IMR-90 (cell line): ENCODE results near the gene ANTXR1.
A peak's percentile ranks its signal among the peaks of the same experiment; 100 is the strongest.

ENCODE experiments used
- BHLHE40 ChIP-seq: fragments of 150-350 bp; IDR thresholded peaks from 2 replicates; pipeline ENCODE4 v1.6.1; 2016; ENCODE audit warnings: mild to moderate bottlenecking, low read depth, low read length
- CEBPB ChIP-seq: IDR thresholded peaks from 2 replicates; pipeline ENCODE4 v1.6.1; 2012; ENCODE audit warnings: low read depth, low read length, improper control_type of control experiment
- CTCF ChIP-seq: conservative IDR thresholded peaks from 2 replicates; pipeline ENCODE4 v1.5.1; 2012; ENCODE audit warnings: mild to moderate bottlenecking, low read depth, low read length, improper control_type of control experiment
- ELK1 ChIP-seq: fragments of 150-350 bp; IDR thresholded peaks from 2 replicates; pipeline ENCODE4 v1.6.1; 2016; ENCODE audit warnings: low read depth, mild to moderate bottlenecking, low read length, moderate library complexity, borderline replicate concordance
- FOS ChIP-seq: fragments of 150-350 bp; IDR thresholded peaks from 2 replicates; pipeline ENCODE4 v1.6.1; 2016; ENCODE audit warnings: low read depth, low read length
- NFE2L2 ChIP-seq: fragments of 150-350 bp; IDR thresholded peaks from 2 replicates; pipeline ENCODE4 v1.6.1; 2016; ENCODE audit warnings: low read depth, mild to moderate bottlenecking, low read length
- POLR2A ChIP-seq: IDR thresholded peaks from 2 replicates; pipeline ENCODE4 v1.6.1; 2012; ENCODE audit warnings: mild to moderate bottlenecking, low read depth, low read length
- RAD21 ChIP-seq: IDR thresholded peaks from 2 replicates; pipeline ENCODE4 v1.6.1; 2012; ENCODE audit warnings: low read length, improper control_type of control experiment
- SMC3 ChIP-seq: fragments of 150-350 bp; IDR thresholded peaks from 2 replicates; pipeline ENCODE4 v1.6.1; 2016; ENCODE audit warnings: low read depth, mild to moderate bottlenecking, antibody characterized with exemption, low read length, moderate library complexity
- USF2 ChIP-seq: fragments of 150-350 bp; IDR thresholded peaks from 2 replicates; pipeline ENCODE4 v1.6.1; 2017; ENCODE audit warnings: mild to moderate bottlenecking, antibody characterized with exemption, low read length, low read depth

GRCh38 chr2:69017080-69017479 lies 4.1 kb downstream of the ANTXR1 start:
- TF ChIP-seq CTCF (no peak), POLR2A (no peak), BHLHE40 (no peak), RAD21 (no peak), ELK1 (no peak), USF2 (no peak), SMC3 (no peak), FOS (no peak), CEBPB (no peak), NFE2L2 (peak; percentile 93)
